HG02840 (cell line): ENCODE data around the gene PDYN.

Experiments used
- ATAC-seq: cut with Tn5 transposase; IDR thresholded peaks from one replicate; pipeline ENCODE4 v1.9.1; 2021; ENCODE audit warnings: mild to moderate bottlenecking, moderate library complexity, moderate number of reproducible peaks; ENCODE audit not compliant: unreplicated experiment, low FRiP score

The PDYN gene

GRCh38 chr20:1953621-1954020 is 40.2 kb downstream of the PDYN start:
- ATAC-seq, result no peak

GRCh38 chr20:1952737-1953530 is 40.9 kb downstream of the PDYN start:
- ATAC-seq, result no peak

GRCh38 chr20:1951436-1952115 is 42.3 kb downstream of the PDYN start:
- no peak for ATAC-seq

GRCh38 chr20:1950836-1951235 is 43.0 kb downstream of the PDYN start:
- ATAC-seq, result no peak

GRCh38 chr20:1949347-1950100 is 44.3 kb downstream of the PDYN start:
- ATAC-seq, result no peak

GRCh38 chr20:1947535-1947846 is 46.4 kb downstream of the PDYN start:
- no peak for ATAC-seq

GRCh38 chr20:1946762-1947534 is 46.9 kb downstream of the PDYN start:
- ATAC-seq, result no peak

- ATAC-seq, result no peak
Observed at GRCh38 chr20:1946442-1946761, 47.5 kb downstream of the PDYN start.

GRCh38 chr20:1945660-1946059 is 48.2 kb downstream of the PDYN start:
- ATAC-seq, result no peak

- no peak for ATAC-seq
Observed at GRCh38 chr20:1945134-1945618, 48.7 kb downstream of the PDYN start.

GRCh38 chr20:1944345-1945091 is 49.3 kb downstream of the PDYN start:
- ATAC-seq, result no peak

- no peak for ATAC-seq
Observed at GRCh38 chr20:1943275-1944002, 50.4 kb downstream of the PDYN start.

GRCh38 chr20:1942486-1943274 is 51.2 kb downstream of the PDYN start:
- ATAC-seq, result no peak

- ATAC-seq, result no peak
Observed at GRCh38 chr20:1942061-1942460, 51.8 kb downstream of the PDYN start.

GRCh38 chr20:1941226-1941625 is 52.6 kb downstream of the PDYN start:
- no peak for ATAC-seq

GRCh38 chr20:1940581-1940980 is 53.3 kb downstream of the PDYN start:
- ATAC-seq, result no peak

GRCh38 chr20:1939270-1939595 is 54.6 kb downstream of the PDYN start:
- no peak for ATAC-seq

GRCh38 chr20:1938464-1939269 is 55.2 kb downstream of the PDYN start:
- ATAC-seq, result no peak
